HG03175 (cell line): Measurements from ENCODE around the gene SLC15A1.

ENCODE experiments used
- ATAC-seq: cut with Tn5 transposase; IDR thresholded peaks from one replicate; pipeline ENCODE4 v1.9.1; 2021; ENCODE audit warnings: mild to moderate bottlenecking, moderate library complexity; ENCODE audit not compliant: unreplicated experiment

Gene SLC15A1

GRCh38 chr13:98781470-98781869, 29.0 kb upstream of the SLC15A1 start:
- no peak for ATAC-seq

GRCh38 chr13:98781045-98781444, 28.6 kb upstream of the SLC15A1 start:
- ATAC-seq, result no peak

GRCh38 chr13:98780451-98780850, 28.0 kb upstream of the SLC15A1 start:
- no peak for ATAC-seq

- no peak for ATAC-seq
Observed at GRCh38 chr13:98779695-98780094, 27.2 kb upstream of the SLC15A1 start.

GRCh38 chr13:98778749-98779148, 26.3 kb upstream of the SLC15A1 start:
- ATAC-seq, result no peak

GRCh38 chr13:98776644-98777043, 24.2 kb upstream of the SLC15A1 start:
- ATAC-seq, result no peak

GRCh38 chr13:98775844-98776598, 23.5 kb upstream of the SLC15A1 start:
- no peak for ATAC-seq

GRCh38 chr13:98775386-98775785, 22.9 kb upstream of the SLC15A1 start:
- ATAC-seq, result no peak

- no peak for ATAC-seq
Observed at GRCh38 chr13:98774776-98775175, 22.3 kb upstream of the SLC15A1 start.

GRCh38 chr13:98773921-98774320, 21.4 kb upstream of the SLC15A1 start:
- ATAC-seq, result no peak

- no peak for ATAC-seq
Observed at GRCh38 chr13:98772794-98773452, 20.5 kb upstream of the SLC15A1 start.

- no peak for ATAC-seq
Observed at GRCh38 chr13:98771838-98772611, 19.6 kb upstream of the SLC15A1 start.

- ATAC-seq, result no peak
Observed at GRCh38 chr13:98769736-98770135, 17.3 kb upstream of the SLC15A1 start.

- ATAC-seq, result no peak
Observed at GRCh38 chr13:98768522-98768921, 16.1 kb upstream of the SLC15A1 start.

GRCh38 chr13:98766697-98767096, 14.2 kb upstream of the SLC15A1 start:
- ATAC-seq, result no peak

- no peak for ATAC-seq
Observed at GRCh38 chr13:98765996-98766519, 13.6 kb upstream of the SLC15A1 start.

- no peak for ATAC-seq
Observed at GRCh38 chr13:98761986-98762616, 9.6 kb upstream of the SLC15A1 start.

- no peak for ATAC-seq
Observed at GRCh38 chr13:98761126-98761985, 8.9 kb upstream of the SLC15A1 start.

GRCh38 chr13:98755729-98756128, 3.3 kb upstream of the SLC15A1 start:
- no peak for ATAC-seq

- no peak for ATAC-seq
Observed at GRCh38 chr13:98755116-98755515, 2.6 kb upstream of the SLC15A1 start.
